Superior temporal gyrus (tissue), 1 donor: ENCODE measurements around the gene CA14.
"Not testable (repeated sequence)": the region's sequence is repeated elsewhere in the genome, so short reads cannot be mapped to it uniquely, and the experiment has no call there.

ENCODE experiments used
- DNase-seq: peaks from one replicate; pipeline ENCODE4 v3.0.0-alpha.2; 2016; ENCODE audit errors: extremely low spot score

CA14 gene

DNA sequence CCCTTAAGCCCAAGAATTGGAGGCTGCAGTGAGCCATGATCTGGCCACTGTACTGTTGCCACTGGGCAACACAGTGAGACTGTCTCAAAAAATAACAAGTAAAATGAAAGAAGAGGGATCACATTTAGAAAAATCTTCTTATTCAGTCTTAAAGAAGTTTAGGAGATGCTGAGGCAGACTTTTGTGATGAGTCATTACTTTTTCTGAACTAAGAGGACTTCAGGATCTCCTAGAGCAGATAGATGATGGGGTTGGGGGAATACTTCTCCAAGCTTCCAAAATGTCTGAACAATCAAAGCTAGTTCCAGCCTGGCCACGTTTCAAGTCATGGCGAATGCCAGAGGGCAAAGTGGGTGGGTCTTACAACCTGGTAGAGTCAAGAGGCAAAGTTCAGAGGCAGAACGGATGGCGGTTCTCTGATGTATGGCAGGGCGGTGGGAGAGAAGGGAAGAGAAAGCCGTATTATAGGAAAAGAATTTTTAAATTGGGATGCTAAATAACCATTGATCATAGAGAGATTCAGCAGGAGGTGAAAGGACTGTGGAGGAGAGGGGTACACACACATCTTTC lies 22.6 kb downstream of the CA14 start:
- no peak for DNase-seq

- peak; percentile 90 for DNase-seq
Observed at GRCh38 chr1:150281221-150281757, 23.7 kb downstream of the CA14 start.

DNA sequence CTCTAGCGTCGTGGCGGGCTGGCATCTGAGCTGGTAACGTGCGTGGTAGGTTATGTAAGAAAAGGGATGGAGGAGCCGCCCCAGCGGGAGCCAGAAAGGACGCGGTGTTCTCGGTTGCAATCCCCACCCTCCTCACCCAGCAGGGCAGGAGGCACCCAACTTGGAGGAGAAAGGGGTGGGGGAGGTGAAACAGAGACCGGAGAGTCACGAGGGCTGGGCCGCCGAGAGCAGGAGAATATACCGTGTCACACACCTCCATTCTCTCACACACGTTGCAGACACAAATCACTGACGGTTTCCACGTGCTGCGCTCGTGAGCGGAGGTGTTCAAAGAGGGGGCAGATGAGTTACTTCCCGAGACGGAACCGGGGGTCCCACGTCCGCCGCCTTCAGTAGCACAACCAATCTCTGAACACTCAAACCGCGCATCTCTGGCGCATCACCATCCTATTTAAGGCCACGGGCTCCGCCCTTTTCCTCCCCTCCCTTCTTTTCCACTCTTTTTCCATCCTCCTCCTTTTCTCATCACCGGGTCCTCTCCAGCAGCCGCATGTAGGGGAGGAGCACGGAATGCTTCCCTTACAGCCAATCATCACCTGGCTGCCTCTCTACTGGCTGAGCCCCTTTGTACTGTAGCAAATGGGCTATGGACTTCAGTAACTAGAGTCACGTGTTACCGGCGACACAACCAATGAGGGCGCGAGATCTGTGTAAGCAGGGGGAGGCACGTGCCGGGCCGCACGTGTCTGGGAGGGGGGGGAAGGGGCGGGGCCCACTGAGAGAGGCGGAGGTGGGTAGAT lies 24.4 kb downstream of the CA14 start, which contains the start of gene CIART:
TSS of gene CIART (plus strand) at position 797 of the 800 bp plus-strand sequence. CDS start 714 bp downstream, outside the sequence.
- DNase-seq, result peak; percentile 98

DNA sequence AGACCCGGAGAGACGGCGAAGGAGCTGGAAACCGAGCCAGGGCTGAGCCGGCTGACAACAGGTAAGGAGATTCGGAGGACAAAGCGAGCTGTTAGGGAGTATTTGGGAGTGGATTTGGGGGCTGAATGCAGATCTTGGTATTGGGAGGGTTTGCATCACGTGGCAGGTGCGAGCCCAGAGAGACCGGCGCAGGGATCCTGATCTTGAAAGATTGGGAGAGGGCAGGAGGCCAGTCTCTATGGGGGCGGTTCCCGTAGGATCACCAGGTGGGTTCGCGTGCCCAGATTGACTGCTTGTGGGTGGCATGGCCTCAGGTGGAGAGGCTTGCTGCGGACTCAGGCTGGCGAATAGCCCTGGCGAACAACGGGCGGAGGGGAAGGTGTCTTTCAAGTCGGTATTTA lies 25.0 kb downstream of the CA14 start:
- no peak for DNase-seq

DNA sequence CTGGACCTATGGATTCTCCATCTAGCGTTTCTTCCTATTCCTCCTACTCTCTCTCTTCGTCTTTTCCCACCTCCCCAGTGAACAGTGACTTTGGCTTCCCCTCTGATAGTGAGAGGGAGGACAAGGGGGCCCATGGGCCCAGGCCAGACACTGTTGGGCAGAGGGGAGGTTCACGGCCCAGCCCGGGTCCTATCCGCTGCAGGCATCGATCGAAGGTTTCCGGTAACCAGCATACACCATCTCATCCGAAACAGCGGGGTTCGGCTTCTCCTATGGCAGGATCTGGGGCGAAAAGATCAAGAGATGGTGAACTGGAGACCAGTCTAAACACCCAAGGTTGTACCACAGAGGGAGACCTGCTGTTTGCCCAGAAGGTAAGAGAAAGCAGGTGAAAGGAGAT lies 25.7 kb downstream of the CA14 start:
- DNase-seq, result no peak

GRCh38 chr1:150288382-150288781 lies 30.8 kb downstream of the CA14 start:
- no peak for DNase-seq

- DNase-seq, result no peak
Observed at GRCh38 chr1:150288822-150289221, 31.2 kb downstream of the CA14 start.

GRCh38 chr1:150293433-150294253 lies 36.1 kb downstream of the CA14 start, which contains the start of gene MRPS21:
MRPS21 (plus strand) TSS chr1:150293861; CDS start chr1:150294367, 506 bp downstream.
- peak; percentile 96 for DNase-seq

GRCh38 chr1:150295476-150295875 lies 37.9 kb downstream of the CA14 start:
- no peak for DNase-seq

- no peak for DNase-seq
Observed at GRCh38 chr1:150299716-150300115, 42.1 kb downstream of the CA14 start.

GRCh38 chr1:150302338-150302737 lies 44.8 kb downstream of the CA14 start:
- peak; percentile 65 for DNase-seq

GRCh38 chr1:150302902-150303301 lies 45.3 kb downstream of the CA14 start:
- DNase-seq, result no peak

GRCh38 chr1:150308585-150308984 lies 51.0 kb downstream of the CA14 start:
- DNase-seq, result not testable (repeated sequence)

- DNase-seq, result no peak
Observed at GRCh38 chr1:150309758-150310508, 52.4 kb downstream of the CA14 start.

DNA sequence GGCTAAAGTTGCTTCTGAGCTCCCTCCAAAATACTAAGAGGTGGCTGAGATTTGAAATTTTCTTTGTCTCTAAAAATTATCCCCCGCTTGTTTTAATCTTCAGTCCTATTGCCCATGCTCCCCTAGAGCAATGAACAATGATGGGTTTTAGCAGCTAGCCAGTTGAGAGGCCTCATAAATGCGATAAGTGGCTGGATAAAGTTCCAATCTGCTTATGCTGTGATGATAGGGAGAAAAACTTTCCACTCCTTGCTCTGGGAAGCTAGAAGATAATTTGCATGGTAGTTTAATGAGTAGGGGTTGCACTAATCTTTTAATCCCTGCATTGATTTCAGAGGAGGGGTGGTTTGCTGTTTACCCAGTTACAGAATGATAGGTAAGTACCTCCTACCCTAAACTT lies 54.2 kb downstream of the CA14 start:
- no peak for DNase-seq
